Measurements from ENCODE around the gene ERC1. TPM values are rescaled to one million over a fixed set of nuclear protein-coding genes. Genes with fewer than 3 reads are reported as not detected.
A peak's percentile ranks its signal among the peaks of the same experiment; 100 is the strongest.

The ERC1 gene
- total and polyA plus RNA-seq, 2 donors (not counting 1 experiment from before 2014, with no cell fraction given), result 19.7 to 34.5 TPM

DNA sequence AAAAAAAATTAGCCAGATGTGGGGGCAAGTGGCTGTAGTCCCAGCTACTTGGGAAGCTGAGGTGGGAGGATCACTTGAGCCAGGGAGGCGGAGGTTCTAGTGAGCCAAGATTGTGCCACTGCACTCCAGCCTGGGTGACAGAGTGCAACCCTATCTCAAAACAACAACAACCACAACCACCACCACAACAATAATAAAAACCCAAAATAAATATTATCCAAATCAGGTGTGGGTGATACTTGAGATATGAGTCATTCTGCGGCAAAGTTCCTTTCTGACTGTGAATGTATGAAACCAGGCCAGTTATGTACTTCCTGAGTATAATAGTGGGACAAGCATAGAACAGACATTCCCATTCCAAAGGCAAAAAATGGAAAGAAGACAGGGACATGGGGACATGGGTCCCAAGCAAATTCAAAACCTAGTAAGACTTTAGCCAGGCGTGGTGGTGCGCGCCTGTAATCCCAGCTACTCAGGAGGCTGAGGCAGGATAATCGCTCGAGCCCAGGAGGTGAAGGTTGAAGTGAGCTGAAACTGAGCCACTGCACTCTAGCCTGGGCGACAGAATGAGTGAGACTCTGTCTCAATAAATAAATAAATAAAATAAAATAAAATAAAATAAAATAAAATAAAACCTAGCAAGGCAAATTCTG, 9.7 kb upstream of the ERC1 start:
- H3K4me2 ChIP-seq (ENCODE audit: extremely low read depth, insufficient read depth, low read length), result no peak overlapping the region
- TF ChIP-seq, protein P1, sequence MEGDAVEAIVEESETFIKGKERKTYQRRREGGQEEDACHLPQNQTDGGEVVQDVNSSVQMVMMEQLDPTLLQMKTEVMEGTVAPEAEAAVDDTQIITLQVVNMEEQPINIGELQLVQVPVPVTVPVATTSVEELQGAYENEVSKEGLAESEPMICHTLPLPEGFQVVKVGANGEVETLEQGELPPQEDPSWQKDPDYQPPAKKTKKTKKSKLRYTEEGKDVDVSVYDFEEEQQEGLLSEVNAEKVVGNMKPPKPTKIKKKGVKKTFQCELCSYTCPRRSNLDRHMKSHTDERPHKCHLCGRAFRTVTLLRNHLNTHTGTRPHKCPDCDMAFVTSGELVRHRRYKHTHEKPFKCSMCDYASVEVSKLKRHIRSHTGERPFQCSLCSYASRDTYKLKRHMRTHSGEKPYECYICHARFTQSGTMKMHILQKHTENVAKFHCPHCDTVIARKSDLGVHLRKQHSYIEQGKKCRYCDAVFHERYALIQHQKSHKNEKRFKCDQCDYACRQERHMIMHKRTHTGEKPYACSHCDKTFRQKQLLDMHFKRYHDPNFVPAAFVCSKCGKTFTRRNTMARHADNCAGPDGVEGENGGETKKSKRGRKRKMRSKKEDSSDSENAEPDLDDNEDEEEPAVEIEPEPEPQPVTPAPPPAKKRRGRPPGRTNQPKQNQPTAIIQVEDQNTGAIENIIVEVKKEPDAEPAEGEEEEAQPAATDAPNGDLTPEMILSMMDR (conservative IDR thresholded peaks at IDR 0.05 in 1 of 2, IDR thresholded peaks at IDR 0.05 in 1 of 2; ENCODE audit: low read depth in 1 of 2, low read length in 2 of 2), result no peak
- TF ChIP-seq EZH2 (IDR thresholded peaks at IDR 0.05; ENCODE audit: low read length, missing control alignments), result no peak
- peak in 1 of 2 donors; percentile 71 for DNase-seq (ENCODE audit: low read depth in 2 of 2)

DNA sequence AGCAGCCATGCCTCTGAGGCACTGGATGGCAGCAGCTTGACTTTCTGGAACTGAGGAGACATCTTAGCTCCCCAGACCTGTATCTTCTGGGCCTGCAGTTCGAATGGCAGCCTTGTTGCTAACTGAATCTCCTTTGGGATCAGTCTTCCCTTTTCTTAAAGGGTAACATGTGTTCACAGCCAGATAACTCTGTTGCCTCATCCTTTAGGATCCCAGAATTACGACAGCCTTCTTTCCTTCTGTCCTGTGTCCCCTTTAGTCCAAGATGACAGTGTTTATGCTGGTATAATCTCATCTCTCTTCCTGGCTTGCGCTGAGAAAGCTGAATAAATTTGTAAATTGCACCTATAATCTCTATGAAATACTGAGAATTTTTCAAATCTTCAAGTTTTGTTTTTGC, 9.1 kb upstream of the ERC1 start:
- Histone ChIP-seq H3K9me3 (ENCODE audit: control insufficient read depth, insufficient read depth, low read depth, low read length) (no peaks in the 10 kb centered on the region), H3K27ac (ENCODE audit: insufficient read depth, low read length) (no peak overlapping the region), H3K4me2 (ENCODE audit: extremely low read depth, insufficient read depth, low read length) (no peak overlapping the region), H3K27me3 (ENCODE audit: control insufficient read depth, insufficient read depth, low read length) (no peaks in the 10 kb centered on the region), H3K36me3 (ENCODE audit: control insufficient read depth, insufficient read depth, low read length) (no peaks in the 10 kb centered on the region), H3K4me1 (ENCODE audit: control insufficient read depth, extremely low read depth, insufficient read depth, low read length) (no peaks in the 10 kb centered on the region), H3K79me2 (ENCODE audit: control insufficient read depth, insufficient read depth, low read length) (no peaks in the 10 kb centered on the region), H3K9ac (ENCODE audit: insufficient read depth, low read length) (no peak overlapping the region), H2AFZ (ENCODE audit: low read length) (no peak overlapping the region), H3K4me3 (replicated peaks in 1 of 4; ENCODE audit: control extremely low read depth in 1 of 4, insufficient read depth in 1 of 4, low read depth in 3 of 4, low read length in 4 of 4) (no peak overlapping the region), H4K20me1 (ENCODE audit: control insufficient read depth, extremely low read depth, insufficient read depth, low read length) (no peaks in the 10 kb centered on the region)
- TF ChIP-seq, protein P1 (conservative IDR thresholded peaks at IDR 0.05 in 1 of 2, IDR thresholded peaks at IDR 0.05 in 1 of 2; ENCODE audit: low read depth in 1 of 2, low read length in 2 of 2), result no peak
- no peak for TF ChIP-seq EZH2 (IDR thresholded peaks at IDR 0.05; ENCODE audit: low read length, missing control alignments)
- no peak for DNase-seq (ENCODE audit: low read depth in 2 of 2)

More for the DNA sequence above, 9.7 kb upstream of the ERC1 start:
- no peak overlapping the region for H3K9ac ChIP-seq (ENCODE audit: insufficient read depth, low read length)
- H3K4me3 ChIP-seq (replicated peaks in 1 of 4; ENCODE audit: control extremely low read depth in 1 of 4, insufficient read depth in 1 of 4, low read depth in 3 of 4, low read length in 4 of 4), result no peak overlapping the region
- H3K4me1 ChIP-seq (ENCODE audit: control insufficient read depth, extremely low read depth, insufficient read depth, low read length), result no peaks in the 10 kb centered on the region
- H3K79me2 ChIP-seq (ENCODE audit: control insufficient read depth, insufficient read depth, low read length), result no peaks in the 10 kb centered on the region
- H3K27ac ChIP-seq (ENCODE audit: insufficient read depth, low read length), result no peak overlapping the region
- no peaks in the 10 kb centered on the region for H4K20me1 ChIP-seq (ENCODE audit: control insufficient read depth, extremely low read depth, insufficient read depth, low read length)
- H3K9me3 ChIP-seq (ENCODE audit: control insufficient read depth, insufficient read depth, low read depth, low read length), result no peaks in the 10 kb centered on the region
- H3K36me3 ChIP-seq (ENCODE audit: control insufficient read depth, insufficient read depth, low read length), result no peaks in the 10 kb centered on the region
- H3K27me3 ChIP-seq (ENCODE audit: control insufficient read depth, insufficient read depth, low read length), result no peaks in the 10 kb centered on the region
- no peak overlapping the region for H2AFZ ChIP-seq (ENCODE audit: low read length)

- no peaks in the 10 kb centered on the region for H4K20me1 ChIP-seq (ENCODE audit: control insufficient read depth, extremely low read depth, insufficient read depth, low read length)
- no peak for DNase-seq (ENCODE audit: low read depth in 2 of 2)
- TF ChIP-seq, protein P1 (conservative IDR thresholded peaks at IDR 0.05 in 1 of 2, IDR thresholded peaks at IDR 0.05 in 1 of 2; ENCODE audit: low read depth in 1 of 2, low read length in 2 of 2), result no peak
- no peak for TF ChIP-seq EZH2 (IDR thresholded peaks at IDR 0.05; ENCODE audit: low read length, missing control alignments)
- peak overlapping the region; percentile 98 for H3K4me2 ChIP-seq (ENCODE audit: extremely low read depth, insufficient read depth, low read length)
- peak overlapping the region; percentile 99 for H3K27ac ChIP-seq (ENCODE audit: insufficient read depth, low read length)
- H3K4me1 ChIP-seq (ENCODE audit: control insufficient read depth, extremely low read depth, insufficient read depth, low read length), result peaks cover 12% of the 10 kb centered on the region
- H2AFZ ChIP-seq (ENCODE audit: low read length), result no peak overlapping the region
- H3K9ac ChIP-seq (ENCODE audit: insufficient read depth, low read length), result no peak overlapping the region
- no peaks in the 10 kb centered on the region for H3K36me3 ChIP-seq (ENCODE audit: control insufficient read depth, insufficient read depth, low read length)
- no peaks in the 10 kb centered on the region for H3K9me3 ChIP-seq (ENCODE audit: control insufficient read depth, insufficient read depth, low read depth, low read length)
- H3K27me3 ChIP-seq (ENCODE audit: control insufficient read depth, insufficient read depth, low read length), result no peaks in the 10 kb centered on the region
- H3K79me2 ChIP-seq (ENCODE audit: control insufficient read depth, insufficient read depth, low read length), result peaks cover 21% of the 10 kb centered on the region
- peak overlapping the region in 2 of 4 experiments; percentile 69 to 78 for H3K4me3 ChIP-seq (replicated peaks in 1 of 4; ENCODE audit: control extremely low read depth in 1 of 4, insufficient read depth in 1 of 4, low read depth in 3 of 4, low read length in 4 of 4)
These were observed 2.4 kb upstream of the ERC1 start for GRCh38 chr12:988646-989045.
